HCT116 (cell line): Measurements from ENCODE around the gene MGST2. TPM values are rescaled to one million over a fixed set of nuclear protein-coding genes. Genes with fewer than 3 reads are reported as not detected.

Experiments
- ATAC-seq: fragments of 200-7000 bp; cut with Tn5 transposase; 2 replicates; pipeline ENCODE4 v1.9.1; 2020; ENCODE audit warnings: mild to moderate bottlenecking, moderate library complexity
- BruUV-seq: library from RNA; stranded (reverse); fragments of 400-500 nt; replicated peaks from 2 replicates; lab custom pipeline; 2021; lab: Mats Ljungman, UMichigan
- CTCF ChIA-PET: fragments of 300-600 bp; sonication (Branson Sonifier 250); formaldehyde crosslinking; loops from one replicate; lab custom pipeline; 2021; ENCODE audit warnings: antibody characterized with exemption; lab: Charles Lee
- POLR2A ChIA-PET: fragments of 300-600, 350-600 bp; sonication (Branson Sonifier 250); formaldehyde crosslinking; loops from one replicate; lab custom pipeline; 2021; ENCODE audit warnings: antibody characterized with exemption; lab: Charles Lee
- RAD21 ChIA-PET, 2 experiments: fragments of 300-600 bp; sonication (Branson Sonifier 250); formaldehyde crosslinking; loops; one replicate each; lab custom pipeline; 2023; ENCODE audit warnings: low total read pairs in 2 of 2; ENCODE audit not compliant: uncharacterized antibody in 2 of 2, unreplicated experiment in 2 of 2, low non-redundant PET in 1 of 2; lab: Charles Lee
- DNase-seq: peaks from one replicate; pipeline ENCODE4 v3.0.0-alpha.2; 2010; ENCODE audit warnings: low read depth, low spot score
- H2AFZ ChIP-seq: fragments of 200-600 bp; shearing (Covaris generic), sonication (generic); 2 replicates; pipeline ENCODE4 v1.6.1; 2017; ENCODE audit warnings: low read depth, mixed run types, mixed read lengths, antibody characterized with exemption, low read length; ENCODE audit not compliant: poor library complexity, severe bottlenecking
- H3K27ac ChIP-seq: 2 replicates; pipeline ENCODE4 v1.5.1; 2012; ENCODE audit warnings: low read depth, low read length
- H3K27me3 ChIP-seq: fragments of 200-600 bp; sonication (generic); 2 replicates; pipeline ENCODE4 v1.6.1; 2016; ENCODE audit warnings: mixed run types, low read length, mixed read lengths; ENCODE audit not compliant: insufficient read depth
- H3K36me3 ChIP-seq, 2 experiments: fragments of 200-500 bp in 1 of 2; fragments of 200-600 bp in 1 of 2; sonication (Bioruptor generic) in 1 of 2; sonication (generic) in 1 of 2; 2 replicates each; pipeline versions ENCODE4 v1.5.1 to v1.6.1; 2014 to 2016; ENCODE audit warnings: low read length in 2 of 2, inconsistent platforms in 1 of 2, mixed read lengths in 1 of 2, mixed run types in 1 of 2; ENCODE audit not compliant: insufficient read depth in 2 of 2, control insufficient read depth in 1 of 2
- H3K4me1 ChIP-seq, 2 experiments: fragments of 200-600 bp in 1 of 2; sonication (generic) in 1 of 2; 2 replicates each; pipeline versions ENCODE4 v1.5.1 to v1.6.1; 2012 to 2017; ENCODE audit warnings: low read length in 2 of 2, inconsistent platforms in 1 of 2, mild to moderate bottlenecking in 1 of 2, mixed read lengths in 1 of 2, mixed run types in 1 of 2, moderate library complexity in 1 of 2; ENCODE audit not compliant: insufficient read depth in 2 of 2, control insufficient read depth in 1 of 2
- H3K4me2 ChIP-seq: fragments of 200-600 bp; sonication (generic); 2 replicates; pipeline ENCODE4 v1.6.1; 2017; ENCODE audit warnings: mixed run types, low read length, mixed read lengths
- H3K4me3 ChIP-seq, 2 experiments: fragments of 200-600 bp in 1 of 2; sonication (generic) in 1 of 2; replicated peaks in 1 of 2; 2 replicates each; pipeline ENCODE4 v1.5.1; 2011 to 2016; ENCODE audit warnings: low read length in 2 of 2, control low read depth in 1 of 2, low read depth in 1 of 2, mild to moderate bottlenecking in 1 of 2, mixed read lengths in 1 of 2, mixed run types in 1 of 2
- H3K79me2 ChIP-seq: fragments of 200-600 bp; sonication (generic); 2 replicates; pipeline ENCODE4 v1.6.1; 2017; ENCODE audit warnings: mild to moderate bottlenecking, mixed run types, low read length, moderate library complexity, mixed read lengths; ENCODE audit not compliant: insufficient read depth
- H3K9ac ChIP-seq: fragments of 200-600 bp; sonication (generic); 2 replicates; pipeline ENCODE4 v1.6.1; 2016; ENCODE audit warnings: low read length, mixed read lengths
- H3K9me2 ChIP-seq: fragments of 200-600 bp; sonication (generic), shearing (Covaris generic); 2 replicates; pipeline ENCODE4 v1.6.1; 2017; ENCODE audit warnings: mixed run types, mild to moderate bottlenecking, moderate library complexity; ENCODE audit not compliant: insufficient read depth
- H3K9me3 ChIP-seq, 2 experiments: fragments of 200-500 bp in 1 of 2; fragments of 200-600 bp in 1 of 2; sonication (Bioruptor generic) in 1 of 2; sonication (generic) in 1 of 2; 2 replicates each; pipeline ENCODE4 v1.6.1; 2014 to 2017; ENCODE audit warnings: low read length in 2 of 2, mixed read lengths in 2 of 2, inconsistent platforms in 1 of 2, low read depth in 1 of 2, mild to moderate bottlenecking in 1 of 2, mixed run types in 1 of 2, moderate library complexity in 1 of 2; ENCODE audit not compliant: control insufficient read depth in 1 of 2, insufficient read depth in 1 of 2
- H4K20me1 ChIP-seq: fragments of 200-600 bp; sonication (generic), shearing (Covaris generic); 2 replicates; pipeline ENCODE4 v1.6.1; 2017; ENCODE audit warnings: mixed run types, mild to moderate bottlenecking, moderate library complexity; ENCODE audit not compliant: insufficient read depth
- CBX3 ChIP-seq: IDR thresholded peaks from 2 replicates; pipeline ENCODE4 v1.6.1; 2012; ENCODE audit warnings: low read depth
- CEBPB ChIP-seq: IDR thresholded peaks from 2 replicates; pipeline ENCODE4 v1.6.1; 2012; ENCODE audit warnings: low read depth
- EGR1 ChIP-seq: IDR thresholded peaks from 2 replicates; pipeline ENCODE4 v1.6.1; 2012; ENCODE audit warnings: low read depth
- ELF1 ChIP-seq: IDR thresholded peaks from 2 replicates; pipeline ENCODE4 v1.6.1; 2012; ENCODE audit warnings: low read depth, borderline replicate concordance
- EZH2 ChIP-seq: fragments of 200-600 bp; sonication (generic); IDR thresholded peaks from 2 replicates; pipeline ENCODE4 v1.6.1; 2017; ENCODE audit warnings: antibody characterized with exemption, mixed run types
- FOSL1 ChIP-seq: IDR thresholded peaks from 2 replicates; pipeline ENCODE4 v1.6.1; 2012; ENCODE audit warnings: low read depth
- MAX ChIP-seq: IDR thresholded peaks from 2 replicates; pipeline ENCODE4 v1.6.1; 2012
- POLR2A ChIP-seq: IDR thresholded peaks from 2 replicates; pipeline ENCODE4 v1.7.0; 2011; ENCODE audit warnings: borderline replicate concordance; ENCODE audit not compliant: insufficient read depth, insufficient read length; ENCODE audit errors: extremely low read depth
- POLR2AphosphoS5 ChIP-seq: IDR thresholded peaks from 2 replicates; pipeline ENCODE4 v1.6.1; 2011; ENCODE audit warnings: mild to moderate bottlenecking, low read depth, low read length, moderate library complexity
- RAD21 ChIP-seq: IDR thresholded peaks from 2 replicates; pipeline ENCODE4 v1.6.1; 2012; ENCODE audit warnings: low read depth, mild to moderate bottlenecking
- REST ChIP-seq: IDR thresholded peaks from 2 replicates; pipeline ENCODE4 v1.6.1; 2012; ENCODE audit warnings: low read depth
- SP1 ChIP-seq: IDR thresholded peaks from 2 replicates; pipeline ENCODE4 v1.6.1; 2012; ENCODE audit warnings: low read depth
- SRF ChIP-seq: IDR thresholded peaks from 2 replicates; pipeline ENCODE4 v1.6.1; 2012; ENCODE audit warnings: low read depth
- TCF7L2 ChIP-seq: IDR thresholded peaks from 2 replicates; pipeline ENCODE4 v1.7.0; 2011; ENCODE audit warnings: borderline replicate concordance, inconsistent platforms; ENCODE audit not compliant: insufficient read depth, insufficient read length; ENCODE audit errors: extremely low read depth
- YY1 ChIP-seq: IDR thresholded peaks from 2 replicates; pipeline ENCODE4 v1.6.1; 2011; ENCODE audit warnings: low read length, low read depth, moderate library complexity, mild to moderate bottlenecking; ENCODE audit not compliant: insufficient replicate concordance; ENCODE audit errors: extremely low read depth
- ZFX ChIP-seq: fragments of 450-650 bp; IDR thresholded peaks from 2 replicates; pipeline ENCODE4 v1.6.1; 2017
- intact Hi-C: fragments of 100-400 bp; cut with micrococcal nuclease; formaldehyde crosslinking; loops from 2 replicates; pipeline ENCODE4 v1.10.0; 2022
- total RNA-seq: library from RNA; stranded (reverse); gene quantifications from one replicate; pipeline ENCODE4 v1.2.1, GENCODE V29; 2021; ENCODE audit not compliant: unreplicated experiment
- TF ChIP-seq, protein P1 (sequence below), 3 experiments: fragments of 200-600 bp in 1 of 3; sonication (generic) in 1 of 3; IDR thresholded peaks in 2 of 3; conservative IDR thresholded peaks in 1 of 3; 2 replicates each; pipeline ENCODE4 v1.5.1; 2012 to 2017; ENCODE audit warnings: low read depth in 2 of 3, low read length in 2 of 3, antibody characterized with exemption in 1 of 3, borderline replicate concordance in 1 of 3, control low read depth in 1 of 3, mild to moderate bottlenecking in 1 of 3, mixed read lengths in 1 of 3, mixed run types in 1 of 3, moderate library complexity in 1 of 3; ENCODE audit not compliant: insufficient read depth in 1 of 3
- TF ChIP-seq, protein P2 (sequence below): IDR thresholded peaks from 2 replicates; pipeline ENCODE4 v1.6.1; 2011; ENCODE audit warnings: mild to moderate bottlenecking, low read length, moderate library complexity; ENCODE audit not compliant: insufficient replicate concordance; ENCODE audit errors: extremely low read depth

The MGST2 gene
- total RNA-seq, 1 experiment from 2014 or later = 24.3 TPM

DNA sequence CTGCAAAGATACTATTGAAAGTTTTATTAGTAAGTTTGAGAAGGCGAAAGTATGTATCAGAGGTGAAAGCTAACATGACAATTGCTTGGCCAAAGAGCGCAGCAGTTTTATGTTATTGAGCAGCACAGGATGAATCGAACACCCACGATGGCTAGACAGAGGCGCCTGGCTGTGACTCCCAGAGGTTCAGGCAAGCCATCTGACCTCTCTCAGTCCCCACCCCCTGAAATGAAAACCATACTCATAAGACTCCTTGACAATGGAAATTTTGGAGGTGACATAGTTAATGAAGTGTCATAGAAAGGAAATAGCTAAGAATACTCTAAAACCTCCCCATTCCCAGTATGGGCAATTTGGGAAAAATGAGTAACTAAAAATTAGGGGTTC lies 70.6 kb downstream of the MGST2 start:
- no peak overlapping the region for H3K4me3 ChIP-seq
- H3K9ac ChIP-seq = no peak overlapping the region
- no peak for DNase-seq
- TF ChIP-seq REST (no peak), MAX (no peak), RAD21 (no peak), EZH2 (no peak), CEBPB (no peak), TCF7L2 (no peak), ZFX (no peak), YY1 (no peak), SRF (no peak), SP1 (no peak), CBX3 (no peak), FOSL1 (no peak), POLR2AphosphoS5 (no peak), POLR2A (no peak), ELF1 (no peak), EGR1 (no peak)
- TF ChIP-seq, protein P1, sequence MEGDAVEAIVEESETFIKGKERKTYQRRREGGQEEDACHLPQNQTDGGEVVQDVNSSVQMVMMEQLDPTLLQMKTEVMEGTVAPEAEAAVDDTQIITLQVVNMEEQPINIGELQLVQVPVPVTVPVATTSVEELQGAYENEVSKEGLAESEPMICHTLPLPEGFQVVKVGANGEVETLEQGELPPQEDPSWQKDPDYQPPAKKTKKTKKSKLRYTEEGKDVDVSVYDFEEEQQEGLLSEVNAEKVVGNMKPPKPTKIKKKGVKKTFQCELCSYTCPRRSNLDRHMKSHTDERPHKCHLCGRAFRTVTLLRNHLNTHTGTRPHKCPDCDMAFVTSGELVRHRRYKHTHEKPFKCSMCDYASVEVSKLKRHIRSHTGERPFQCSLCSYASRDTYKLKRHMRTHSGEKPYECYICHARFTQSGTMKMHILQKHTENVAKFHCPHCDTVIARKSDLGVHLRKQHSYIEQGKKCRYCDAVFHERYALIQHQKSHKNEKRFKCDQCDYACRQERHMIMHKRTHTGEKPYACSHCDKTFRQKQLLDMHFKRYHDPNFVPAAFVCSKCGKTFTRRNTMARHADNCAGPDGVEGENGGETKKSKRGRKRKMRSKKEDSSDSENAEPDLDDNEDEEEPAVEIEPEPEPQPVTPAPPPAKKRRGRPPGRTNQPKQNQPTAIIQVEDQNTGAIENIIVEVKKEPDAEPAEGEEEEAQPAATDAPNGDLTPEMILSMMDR (IDR thresholded peaks at IDR 0.05 in 2 of 3, conservative IDR thresholded peaks at IDR 0.05 in 1 of 3; ENCODE audit: borderline replicate concordance in 1 of 3, insufficient read depth in 1 of 3, low read depth in 2 of 3, low read length in 2 of 3) = no peak
- TF ChIP-seq, protein P2, sequence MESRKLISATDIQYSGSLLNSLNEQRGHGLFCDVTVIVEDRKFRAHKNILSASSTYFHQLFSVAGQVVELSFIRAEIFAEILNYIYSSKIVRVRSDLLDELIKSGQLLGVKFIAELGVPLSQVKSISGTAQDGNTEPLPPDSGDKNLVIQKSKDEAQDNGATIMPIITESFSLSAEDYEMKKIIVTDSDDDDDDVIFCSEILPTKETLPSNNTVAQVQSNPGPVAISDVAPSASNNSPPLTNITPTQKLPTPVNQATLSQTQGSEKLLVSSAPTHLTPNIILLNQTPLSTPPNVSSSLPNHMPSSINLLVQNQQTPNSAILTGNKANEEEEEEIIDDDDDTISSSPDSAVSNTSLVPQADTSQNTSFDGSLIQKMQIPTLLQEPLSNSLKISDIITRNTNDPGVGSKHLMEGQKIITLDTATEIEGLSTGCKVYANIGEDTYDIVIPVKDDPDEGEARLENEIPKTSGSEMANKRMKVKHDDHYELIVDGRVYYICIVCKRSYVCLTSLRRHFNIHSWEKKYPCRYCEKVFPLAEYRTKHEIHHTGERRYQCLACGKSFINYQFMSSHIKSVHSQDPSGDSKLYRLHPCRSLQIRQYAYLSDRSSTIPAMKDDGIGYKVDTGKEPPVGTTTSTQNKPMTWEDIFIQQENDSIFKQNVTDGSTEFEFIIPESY = no peak
- TF ChIP-seq, all 23 proteins: peak for 0
- Histone ChIP-seq H3K9me2 (no peaks in the 10 kb centered on the region), H3K27me3 (no peaks in the 10 kb centered on the region), H3K27ac (no peak overlapping the region), H3K36me3 (no peaks in the 10 kb centered on the region), H3K9me3 (no peaks in the 10 kb centered on the region), H4K20me1 (no peaks in the 10 kb centered on the region), H2AFZ (no peak overlapping the region), H3K79me2 (no peaks in the 10 kb centered on the region), H3K4me2 (no peak overlapping the region), H3K4me1 (0 out of 4 replicates have a peak, but pooled peaks cover 0 to 3% of the 10 kb centered on the region in 2 experiments)
- ChIA-PET CTCF (no interaction called here), RAD21 (no interaction called here), POLR2A (no interaction called here)
- intact Hi-C loops = no loop called here
- no peak for ATAC-seq
- BruUV-seq = no TSS peak
